ENCODE measurements around the gene ARHGAP12.
A peak's percentile ranks its signal among the peaks of the same experiment; 100 is the strongest.

The ARHGAP12 gene

GRCh38 chr10:31947144-31947926 is 18.7 kb upstream of the ARHGAP12 start:
- no peak for DNase-seq

- DNase-seq, result no peak
These were observed 16.8 kb upstream of the ARHGAP12 start for GRCh38 chr10:31945392-31945791.

GRCh38 chr10:31944071-31944433 is 15.4 kb upstream of the ARHGAP12 start:
- DNase-seq, result no peak

GRCh38 chr10:31942892-31943291 is 14.3 kb upstream of the ARHGAP12 start:
- DNase-seq, result no peak

GRCh38 chr10:31942435-31942834 is 13.8 kb upstream of the ARHGAP12 start:
- DNase-seq, result no peak

- DNase-seq, result no peak
These were observed 12.4 kb upstream of the ARHGAP12 start for GRCh38 chr10:31940839-31941653.

GRCh38 chr10:31939797-31940708 is 11.4 kb upstream of the ARHGAP12 start:
- DNase-seq, result no peak

- DNase-seq, result no peak
These were observed 8.7 kb upstream of the ARHGAP12 start for GRCh38 chr10:31937371-31937770.

GRCh38 chr10:31936933-31937332 is 8.3 kb upstream of the ARHGAP12 start:
- DNase-seq, result no peak

GRCh38 chr10:31936086-31936485 is 7.5 kb upstream of the ARHGAP12 start:
- DNase-seq, result no peak

GRCh38 chr10:31935678-31936077 is 7.0 kb upstream of the ARHGAP12 start:
- DNase-seq, result no peak

GRCh38 chr10:31932838-31933237 is 4.2 kb upstream of the ARHGAP12 start:
- DNase-seq, result no peak

- DNase-seq, result no peak
These were observed 2.2 kb upstream of the ARHGAP12 start for GRCh38 chr10:31930856-31931255.

GRCh38 chr10:31930023-31930751 is 1.6 kb upstream of the ARHGAP12 start:
- DNase-seq, result peak; percentile 28

GRCh38 chr10:31929261-31930022 is 811 bp upstream of the ARHGAP12 start:
- peak; percentile 8 for DNase-seq

GRCh38 chr10:31927884-31928548 is 615 bp downstream of the ARHGAP12 start:
- DNase-seq, result peak; percentile 49

GRCh38 chr10:31927565-31927883 is 1.1 kb downstream of the ARHGAP12 start:
- DNase-seq, result no peak

GRCh38 chr10:31926765-31927564 is 1.7 kb downstream of the ARHGAP12 start:
- DNase-seq, result no peak

GRCh38 chr10:31926160-31926559 is 2.5 kb downstream of the ARHGAP12 start:
- no peak for DNase-seq

- DNase-seq, result no peak
These were observed 3.8 kb downstream of the ARHGAP12 start for GRCh38 chr10:31924833-31925232.

Data from activated gamma-delta T cell treated with Interleukin-2 at 50 U/mL for 16 hours (primary cell).